ACC112 (cell line): ENCODE data around the gene PBX1.

Experiments
- H2AFZ ChIP-seq: fragments of 200-600 bp; sonication (generic); one replicate; pipeline ENCODE4 v1.6.0; 2017; ENCODE audit warnings: antibody characterized with exemption, low read length; ENCODE audit not compliant: unreplicated experiment
- H3K27ac ChIP-seq: fragments of 200-600 bp; sonication (generic); 2 replicates; pipeline ENCODE4 v1.5.1; 2014; ENCODE audit warnings: low read depth, mild to moderate bottlenecking, antibody characterized with exemption, low read length, moderate library complexity
- H3K27me3 ChIP-seq: fragments of 200-600 bp; sonication (generic); 2 replicates; pipeline ENCODE4 v1.6.1; 2014; ENCODE audit warnings: mild to moderate bottlenecking, antibody characterized with exemption, low read length, moderate library complexity, mixed read lengths; ENCODE audit not compliant: insufficient read depth
- H3K36me3 ChIP-seq: fragments of 200-600 bp; sonication (generic); 2 replicates; pipeline ENCODE4 v1.6.1; 2016; ENCODE audit warnings: mild to moderate bottlenecking, antibody characterized with exemption, low read length, moderate library complexity, mixed read lengths; ENCODE audit not compliant: insufficient read depth
- H3K4me1 ChIP-seq: fragments of 200-600 bp; sonication (generic); one replicate; pipeline ENCODE4 v1.6.1; 2016; ENCODE audit warnings: low read length, mixed read lengths; ENCODE audit not compliant: insufficient read depth, unreplicated experiment, control insufficient read depth
- H3K4me3 ChIP-seq: fragments of 200-600 bp; sonication (generic); 2 replicates; pipeline ENCODE4 v1.5.1; 2014; ENCODE audit warnings: mild to moderate bottlenecking, low read depth, low read length
- H3K79me2 ChIP-seq: fragments of 200-600 bp; sonication (generic); one replicate; pipeline ENCODE4 v1.6.0; 2016; ENCODE audit warnings: low read length; ENCODE audit not compliant: control insufficient read depth, unreplicated experiment, insufficient read depth

Gene PBX1

DNA sequence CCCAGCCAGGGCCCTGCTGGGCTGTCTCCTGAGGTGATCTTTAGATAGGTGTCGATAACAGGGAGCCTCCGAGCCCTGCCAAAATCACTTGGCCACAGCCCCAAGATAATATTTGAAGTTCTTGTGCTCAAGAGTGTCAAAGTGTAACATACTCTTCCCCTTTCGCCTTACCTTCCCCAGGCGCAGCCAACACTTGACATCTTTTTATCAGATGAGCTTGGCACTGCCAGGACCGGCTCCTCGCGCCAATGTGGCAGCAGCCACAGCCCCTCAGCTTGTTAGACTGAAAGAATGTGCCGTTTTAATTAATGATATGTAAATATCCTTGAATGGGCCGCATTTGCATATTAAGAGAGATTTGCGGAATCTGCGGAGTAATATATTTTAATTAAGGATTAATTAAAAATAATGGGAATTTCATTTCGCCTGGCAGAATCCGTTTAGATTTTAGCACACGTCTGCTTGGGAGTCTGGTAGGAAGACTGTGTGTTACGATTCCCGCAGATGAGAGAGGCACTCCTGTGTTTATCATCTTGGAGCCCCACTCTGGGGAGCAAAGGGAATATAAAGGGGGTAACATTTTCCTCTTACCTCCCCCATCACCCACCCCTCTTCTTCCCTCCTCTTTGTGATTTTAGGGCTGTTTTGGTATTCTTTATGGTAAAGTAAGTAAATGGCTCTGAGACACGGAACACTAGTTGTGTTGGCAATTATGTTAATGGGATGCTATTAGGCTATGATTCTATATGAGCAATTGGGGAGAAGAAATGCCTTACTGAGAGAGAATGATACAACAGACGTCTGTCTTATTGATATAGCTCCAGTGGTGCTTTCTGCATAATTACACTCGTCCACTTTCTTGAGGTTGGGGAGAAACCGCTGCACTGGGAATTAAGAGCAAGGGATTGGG lies 109.8 kb downstream of the PBX1 start:
- Histone ChIP-seq H3K27me3 (no peaks in the 10 kb centered on the region), H3K79me2 (no peaks in the 10 kb centered on the region), H3K4me1 (no peaks in the 10 kb centered on the region), H3K4me3 (no peak overlapping the region), H2AFZ (no peak overlapping the region), H3K36me3 (no peaks in the 10 kb centered on the region), H3K27ac (no peak overlapping the region)

- Histone ChIP-seq H3K27me3 (no peaks in the 10 kb centered on the region), H2AFZ (no peak overlapping the region), H3K4me3 (no peak overlapping the region), H3K4me1 (no peaks in the 10 kb centered on the region), H3K36me3 (no peaks in the 10 kb centered on the region), H3K27ac (no peak overlapping the region), H3K79me2 (no peaks in the 10 kb centered on the region)
These were observed 111.0 kb downstream of the PBX1 start for GRCh38 chr1:164670026-164670425.

- no peaks in the 10 kb centered on the region for H3K27me3 ChIP-seq
- no peak overlapping the region for H2AFZ ChIP-seq
- H3K79me2 ChIP-seq: no peaks in the 10 kb centered on the region
- H3K4me1 ChIP-seq: no peaks in the 10 kb centered on the region
- H3K36me3 ChIP-seq: no peaks in the 10 kb centered on the region
- no peak overlapping the region for H3K4me3 ChIP-seq
- no peak overlapping the region for H3K27ac ChIP-seq
These were observed 111.8 kb downstream of the PBX1 start for GRCh38 chr1:164670786-164671185.

- H3K4me1 ChIP-seq: no peaks in the 10 kb centered on the region
- H3K27me3 ChIP-seq: no peaks in the 10 kb centered on the region
- H3K79me2 ChIP-seq: no peaks in the 10 kb centered on the region
- H3K27ac ChIP-seq: no peak overlapping the region
- no peaks in the 10 kb centered on the region for H3K36me3 ChIP-seq
- no peak overlapping the region for H3K4me3 ChIP-seq
- no peak overlapping the region for H2AFZ ChIP-seq
These were observed 112.5 kb downstream of the PBX1 start for GRCh38 chr1:164671323-164671965.

DNA sequence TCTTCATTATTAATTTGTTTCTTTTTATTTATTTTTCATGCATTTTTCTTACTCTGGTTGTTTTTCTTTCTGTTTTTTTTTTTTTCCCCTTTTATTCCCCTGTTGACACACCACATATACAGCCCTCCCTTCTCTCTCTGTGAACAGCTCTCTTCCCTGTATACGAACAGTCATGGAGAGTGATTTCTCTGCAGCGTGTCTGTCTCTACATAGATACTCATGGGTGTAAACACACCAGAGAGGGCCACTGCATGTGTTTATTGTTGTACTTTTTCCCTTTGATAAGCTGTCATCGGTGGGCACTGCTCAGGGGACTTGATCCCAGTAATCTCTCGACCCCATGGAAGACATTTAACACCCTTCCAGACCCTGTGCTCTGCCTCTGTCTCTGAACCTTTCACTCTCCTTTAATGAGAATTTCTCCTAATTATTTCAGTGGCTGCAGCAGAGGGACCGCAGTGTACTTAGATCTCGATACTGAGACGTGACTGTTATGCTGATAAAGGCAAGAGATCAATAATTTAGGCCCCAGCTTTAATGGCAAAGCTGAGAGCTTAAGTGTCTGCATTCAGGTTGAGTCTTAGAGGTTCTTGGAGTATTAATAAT lies 113.1 kb downstream of the PBX1 start:
- Histone ChIP-seq H3K27me3 (no peaks in the 10 kb centered on the region), H3K27ac (no peak overlapping the region), H3K4me3 (no peak overlapping the region), H2AFZ (no peak overlapping the region), H3K4me1 (no peaks in the 10 kb centered on the region), H3K79me2 (no peaks in the 10 kb centered on the region), H3K36me3 (no peaks in the 10 kb centered on the region)

GRCh38 chr1:164672588-164672987 lies 113.6 kb downstream of the PBX1 start:
- no peaks in the 10 kb centered on the region for H3K79me2 ChIP-seq
- no peaks in the 10 kb centered on the region for H3K4me1 ChIP-seq

DNA sequence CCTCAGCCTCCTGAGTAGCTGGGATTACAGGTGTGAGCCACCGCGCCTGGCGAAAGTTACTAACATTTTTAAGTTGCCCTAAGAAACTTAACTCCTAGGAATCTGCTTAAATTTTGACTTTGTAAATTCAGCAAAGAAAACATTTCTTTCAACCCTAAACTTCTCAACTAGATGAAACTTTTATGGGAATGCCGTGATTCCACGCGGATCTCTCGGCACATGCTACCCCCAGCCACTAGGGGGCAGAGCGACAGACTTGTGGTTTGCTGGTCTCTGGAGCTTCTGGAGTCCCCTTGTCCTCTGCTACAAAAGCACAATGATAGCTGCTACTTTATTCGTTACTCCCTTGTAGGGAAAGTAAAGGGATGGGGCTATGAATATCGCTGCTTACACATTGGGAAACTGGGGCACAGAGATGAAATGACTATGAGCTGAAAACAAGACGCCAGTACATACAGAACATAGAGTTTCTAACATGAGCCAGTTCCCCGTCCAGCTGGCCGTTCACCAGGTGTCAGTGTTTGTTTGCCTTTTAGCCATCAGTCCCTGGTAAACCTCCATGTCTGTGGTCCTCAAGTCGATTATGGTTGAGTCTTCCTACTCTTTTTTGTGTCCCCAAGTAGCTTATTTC lies 114.7 kb downstream of the PBX1 start:
- Histone ChIP-seq H2AFZ (no peak overlapping the region), H3K4me3 (no peak overlapping the region), H3K27ac (no peak overlapping the region), H3K79me2 (no peaks in the 10 kb centered on the region), H3K27me3 (no peaks in the 10 kb centered on the region), H3K4me1 (no peaks in the 10 kb centered on the region), H3K36me3 (no peaks in the 10 kb centered on the region)

More at GRCh38 chr1:164672588-164672987, 113.6 kb downstream of the PBX1 start:
- H3K27me3 ChIP-seq: no peaks in the 10 kb centered on the region
- H2AFZ ChIP-seq: no peak overlapping the region
- H3K36me3 ChIP-seq: no peaks in the 10 kb centered on the region
- H3K27ac ChIP-seq: no peak overlapping the region
- H3K4me3 ChIP-seq: no peak overlapping the region

GRCh38 chr1:164675342-164675904 lies 116.4 kb downstream of the PBX1 start:
- Histone ChIP-seq H3K4me1 (no peaks in the 10 kb centered on the region), H3K4me3 (no peak overlapping the region), H3K27me3 (no peaks in the 10 kb centered on the region), H3K79me2 (no peaks in the 10 kb centered on the region), H3K27ac (no peak overlapping the region), H3K36me3 (no peaks in the 10 kb centered on the region), H2AFZ (no peak overlapping the region)

GRCh38 chr1:164678136-164678700 lies 119.2 kb downstream of the PBX1 start:
- Histone ChIP-seq H3K27ac (no peak overlapping the region), H3K4me1 (no peaks in the 10 kb centered on the region), H2AFZ (no peak overlapping the region), H3K36me3 (no peaks in the 10 kb centered on the region), H3K79me2 (no peaks in the 10 kb centered on the region), H3K4me3 (no peak overlapping the region), H3K27me3 (no peaks in the 10 kb centered on the region)

- no peaks in the 10 kb centered on the region for H3K36me3 ChIP-seq
- H3K27ac ChIP-seq: no peak overlapping the region
- H3K79me2 ChIP-seq: no peaks in the 10 kb centered on the region
- no peak overlapping the region for H3K4me3 ChIP-seq
- no peak overlapping the region for H2AFZ ChIP-seq
- H3K27me3 ChIP-seq: no peaks in the 10 kb centered on the region
- H3K4me1 ChIP-seq: no peaks in the 10 kb centered on the region
These were observed 123.6 kb downstream of the PBX1 start for GRCh38 chr1:164682570-164682969.
